ENCODE data around the gene ABCC12.

The ABCC12 gene

GRCh38 chr16:48109475-48109874 is 46.3 kb downstream of the ABCC12 start:
- Histone ChIP-seq H3K4me1 (ENCODE audit: low read depth, poor library complexity, severe bottlenecking) (no peaks in the 10 kb centered on the region), H3K27ac (no peak overlapping the region), H3K27me3 (ENCODE audit: insufficient read depth, low read depth) (no peaks in the 10 kb centered on the region), H4K20me1 (ENCODE audit: insufficient read depth) (no peaks in the 10 kb centered on the region), H2AFZ (ENCODE audit: low read depth) (no peak overlapping the region), H3K79me2 (ENCODE audit: insufficient read depth, low read depth) (no peaks in the 10 kb centered on the region), H3K36me3 (ENCODE audit: insufficient read depth) (no peaks in the 10 kb centered on the region), H3K4me2 (no peak overlapping the region), H3K4me3 (IDR thresholded peaks at IDR 0.05; ENCODE audit: insufficient read depth, low read depth, low read length) (no peak overlapping the region), H3K9ac (no peak overlapping the region)
- TF ChIP-seq, protein P1, sequence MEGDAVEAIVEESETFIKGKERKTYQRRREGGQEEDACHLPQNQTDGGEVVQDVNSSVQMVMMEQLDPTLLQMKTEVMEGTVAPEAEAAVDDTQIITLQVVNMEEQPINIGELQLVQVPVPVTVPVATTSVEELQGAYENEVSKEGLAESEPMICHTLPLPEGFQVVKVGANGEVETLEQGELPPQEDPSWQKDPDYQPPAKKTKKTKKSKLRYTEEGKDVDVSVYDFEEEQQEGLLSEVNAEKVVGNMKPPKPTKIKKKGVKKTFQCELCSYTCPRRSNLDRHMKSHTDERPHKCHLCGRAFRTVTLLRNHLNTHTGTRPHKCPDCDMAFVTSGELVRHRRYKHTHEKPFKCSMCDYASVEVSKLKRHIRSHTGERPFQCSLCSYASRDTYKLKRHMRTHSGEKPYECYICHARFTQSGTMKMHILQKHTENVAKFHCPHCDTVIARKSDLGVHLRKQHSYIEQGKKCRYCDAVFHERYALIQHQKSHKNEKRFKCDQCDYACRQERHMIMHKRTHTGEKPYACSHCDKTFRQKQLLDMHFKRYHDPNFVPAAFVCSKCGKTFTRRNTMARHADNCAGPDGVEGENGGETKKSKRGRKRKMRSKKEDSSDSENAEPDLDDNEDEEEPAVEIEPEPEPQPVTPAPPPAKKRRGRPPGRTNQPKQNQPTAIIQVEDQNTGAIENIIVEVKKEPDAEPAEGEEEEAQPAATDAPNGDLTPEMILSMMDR (conservative IDR thresholded peaks at IDR 0.05; ENCODE audit: low read depth, low read length), result no peak

DNA sequence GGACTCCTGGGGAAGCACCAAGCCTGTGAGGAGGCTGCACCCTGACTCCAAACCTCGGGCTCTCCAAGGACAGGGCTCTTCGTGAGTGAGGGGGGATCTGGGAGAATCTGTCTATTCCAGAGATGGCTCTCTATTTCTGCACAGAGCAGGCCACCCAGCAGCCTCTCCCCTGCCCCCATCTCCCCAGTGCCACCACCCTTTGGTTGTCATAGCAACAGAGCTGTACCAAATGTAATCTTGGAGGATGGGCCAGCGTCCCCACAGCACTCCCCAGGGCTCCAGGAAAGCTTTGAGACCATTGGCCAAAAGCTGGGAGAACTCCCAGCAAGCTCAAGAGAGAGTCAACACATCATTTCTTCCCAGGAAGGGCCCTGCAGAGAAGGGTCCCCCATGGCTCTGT is 49.3 kb downstream of the ABCC12 start:
- no peaks in the 10 kb centered on the region for H3K4me1 ChIP-seq (ENCODE audit: low read depth, poor library complexity, severe bottlenecking)
- H2AFZ ChIP-seq (ENCODE audit: low read depth), result no peak overlapping the region
- H4K20me1 ChIP-seq (ENCODE audit: insufficient read depth), result no peaks in the 10 kb centered on the region
- H3K27me3 ChIP-seq (ENCODE audit: insufficient read depth, low read depth), result no peaks in the 10 kb centered on the region
- H3K4me2 ChIP-seq, result no peak overlapping the region
- TF ChIP-seq, protein P1 (conservative IDR thresholded peaks at IDR 0.05; ENCODE audit: low read depth, low read length), result no peak
- no peak overlapping the region for H3K9ac ChIP-seq
- H3K79me2 ChIP-seq (ENCODE audit: insufficient read depth, low read depth), result no peaks in the 10 kb centered on the region
- no peak overlapping the region for H3K27ac ChIP-seq
- no peaks in the 10 kb centered on the region for H3K36me3 ChIP-seq (ENCODE audit: insufficient read depth)
- no peak overlapping the region for H3K4me3 ChIP-seq (IDR thresholded peaks at IDR 0.05; ENCODE audit: insufficient read depth, low read depth, low read length)
